ES-I3 (cell line): ENCODE results near the gene RPLP2.
A peak's percentile ranks its signal among the peaks of the same experiment; 100 is the strongest.

ENCODE experiments used
- H3K36me3 ChIP-seq: 2 replicates; pipeline ENCODE4 v1.6.1; 2013; ENCODE audit warnings: mild to moderate bottlenecking, low read length, control low read depth, moderate library complexity; ENCODE audit not compliant: insufficient read depth
- H3K4me1 ChIP-seq: 2 replicates; pipeline ENCODE4 v1.6.1; 2013; ENCODE audit warnings: mild to moderate bottlenecking, control low read depth, low read length; ENCODE audit not compliant: insufficient read depth
- H3K9ac ChIP-seq: 2 replicates; pipeline ENCODE4 v1.6.1; 2013; ENCODE audit warnings: low read depth, mild to moderate bottlenecking, low read length, moderate library complexity
- H3K9me3 ChIP-seq: 2 replicates; pipeline ENCODE4 v1.6.1; 2013; ENCODE audit warnings: mild to moderate bottlenecking, low read length, moderate library complexity; ENCODE audit not compliant: control insufficient read depth, insufficient read depth

RPLP2 gene

DNA sequence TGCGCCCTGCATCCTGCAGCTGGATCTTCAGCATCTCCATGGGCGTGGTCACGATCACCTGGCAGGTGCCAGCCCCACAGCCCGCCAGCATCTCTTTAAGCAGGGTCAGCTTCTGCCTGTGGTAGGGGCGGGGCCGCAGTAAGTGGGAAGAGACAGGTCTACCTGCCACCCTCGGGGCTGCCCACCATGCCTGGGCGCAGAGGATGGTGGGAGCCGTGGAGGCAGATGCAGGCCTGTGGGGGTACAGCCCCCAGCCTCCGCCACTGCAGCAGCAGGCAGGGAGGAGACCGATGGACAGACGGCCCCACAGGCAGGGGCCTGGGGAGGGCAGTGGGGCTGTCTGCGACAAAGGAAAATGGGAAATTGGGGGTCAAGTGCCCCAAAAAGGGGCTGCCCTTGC lies 16.9 kb upstream of the RPLP2 start:
- Histone ChIP-seq H3K9me3 (no peaks in the 10 kb centered on the region), H3K9ac (no peak overlapping the region), H3K36me3 (no peaks in the 10 kb centered on the region), H3K4me1 (peaks cover 12% of the 10 kb centered on the region)

DNA sequence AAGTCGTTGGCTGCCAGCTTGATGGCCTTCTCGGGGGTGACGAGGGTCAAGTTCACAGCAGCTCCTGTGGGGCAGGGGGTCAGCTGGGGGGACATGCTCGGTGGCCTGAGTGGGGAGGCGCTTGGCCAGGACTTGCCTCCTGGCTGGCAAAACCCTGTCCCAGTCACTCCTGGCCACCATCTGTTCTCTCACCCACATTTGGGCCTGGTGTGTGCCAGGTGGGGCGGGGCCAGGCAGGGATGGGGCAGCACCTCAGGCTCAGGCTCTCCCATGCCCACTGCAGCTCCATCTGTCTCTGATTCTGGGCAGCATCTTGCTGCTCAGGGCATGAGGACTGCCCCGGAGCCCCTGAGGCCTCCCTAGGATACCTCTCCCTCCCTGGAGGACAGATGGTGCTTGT lies 16.2 kb upstream of the RPLP2 start:
- Histone ChIP-seq H3K4me1 (peaks cover 12% of the 10 kb centered on the region), H3K9ac (no peak overlapping the region), H3K9me3 (no peaks in the 10 kb centered on the region), H3K36me3 (no peaks in the 10 kb centered on the region)

- H3K4me1 ChIP-seq, result peaks cover 12% of the 10 kb centered on the region
- H3K9me3 ChIP-seq, result no peaks in the 10 kb centered on the region
- no peak overlapping the region for H3K9ac ChIP-seq
- no peaks in the 10 kb centered on the region for H3K36me3 ChIP-seq
Measured at GRCh38 chr11:794013-794765, 15.6 kb upstream of the RPLP2 start.

GRCh38 chr11:794766-795633 lies 14.8 kb upstream of the RPLP2 start:
- Histone ChIP-seq H3K4me1 (peaks cover 12% of the 10 kb centered on the region), H3K36me3 (no peaks in the 10 kb centered on the region), H3K9ac (peak overlapping the region; percentile 25; the same call in 1 of the 2 replicates), H3K9me3 (no peaks in the 10 kb centered on the region)

DNA sequence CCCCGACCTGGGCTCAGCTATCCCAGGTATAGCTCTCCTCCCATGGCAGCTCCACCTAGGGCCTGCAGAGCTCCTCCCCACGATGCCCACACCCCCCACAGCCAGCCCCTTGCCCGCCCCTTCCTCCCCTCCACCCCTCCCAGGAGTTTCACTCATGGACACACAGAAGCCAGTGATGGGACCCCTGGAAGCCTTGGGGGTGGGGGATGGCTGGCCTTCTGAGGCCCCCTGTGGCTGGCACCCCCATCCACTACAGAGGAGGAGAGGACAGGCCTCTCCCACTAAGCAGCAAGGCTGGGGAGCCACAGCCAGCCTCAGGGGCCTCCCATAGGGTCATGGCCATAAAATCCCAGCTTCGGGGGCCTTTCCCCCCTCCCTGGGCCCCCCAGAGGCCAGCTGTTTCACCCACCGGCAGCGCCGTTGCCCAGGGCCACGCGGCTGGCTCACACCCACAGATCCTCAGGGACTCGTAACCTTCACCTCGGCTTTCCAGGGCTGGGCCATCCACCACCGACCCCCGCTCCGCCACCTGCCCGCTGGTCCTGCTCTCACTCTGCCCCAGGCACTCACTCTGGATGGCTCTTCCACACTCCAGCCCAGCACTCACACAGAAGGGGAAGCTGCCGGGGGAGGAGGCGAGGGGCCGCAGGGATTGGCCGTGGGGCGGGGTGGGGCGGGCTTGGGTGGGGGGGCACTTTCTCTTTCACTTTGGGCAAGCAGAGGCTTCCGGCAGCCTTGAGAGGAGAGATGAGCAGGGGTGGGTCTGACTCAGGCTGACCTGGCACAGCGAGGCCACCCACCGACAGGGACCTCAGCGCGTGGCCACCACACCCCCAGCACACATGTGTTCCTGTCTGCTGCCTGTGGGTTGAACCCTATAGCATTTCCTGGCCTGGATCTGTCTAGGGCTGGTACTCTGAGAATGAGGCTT lies 13.9 kb upstream of the RPLP2 start:
- peak overlapping the region; percentile 76 for H3K9ac ChIP-seq
- H3K4me1 ChIP-seq, result peaks cover 9% of the 10 kb centered on the region
- H3K36me3 ChIP-seq, result no peaks in the 10 kb centered on the region
- H3K9me3 ChIP-seq, result no peaks in the 10 kb centered on the region

GRCh38 chr11:796565-797295 lies 13.0 kb upstream of the RPLP2 start:
- H3K9ac ChIP-seq, result peak overlapping the region; percentile 76; the same call in 1 of the 2 replicates
- H3K9me3 ChIP-seq, result no peaks in the 10 kb centered on the region
- H3K4me1 ChIP-seq, result peaks cover 5% of the 10 kb centered on the region
- H3K36me3 ChIP-seq, result peaks cover 4% of the 10 kb centered on the region; the same call in 1 of the 2 replicates

DNA sequence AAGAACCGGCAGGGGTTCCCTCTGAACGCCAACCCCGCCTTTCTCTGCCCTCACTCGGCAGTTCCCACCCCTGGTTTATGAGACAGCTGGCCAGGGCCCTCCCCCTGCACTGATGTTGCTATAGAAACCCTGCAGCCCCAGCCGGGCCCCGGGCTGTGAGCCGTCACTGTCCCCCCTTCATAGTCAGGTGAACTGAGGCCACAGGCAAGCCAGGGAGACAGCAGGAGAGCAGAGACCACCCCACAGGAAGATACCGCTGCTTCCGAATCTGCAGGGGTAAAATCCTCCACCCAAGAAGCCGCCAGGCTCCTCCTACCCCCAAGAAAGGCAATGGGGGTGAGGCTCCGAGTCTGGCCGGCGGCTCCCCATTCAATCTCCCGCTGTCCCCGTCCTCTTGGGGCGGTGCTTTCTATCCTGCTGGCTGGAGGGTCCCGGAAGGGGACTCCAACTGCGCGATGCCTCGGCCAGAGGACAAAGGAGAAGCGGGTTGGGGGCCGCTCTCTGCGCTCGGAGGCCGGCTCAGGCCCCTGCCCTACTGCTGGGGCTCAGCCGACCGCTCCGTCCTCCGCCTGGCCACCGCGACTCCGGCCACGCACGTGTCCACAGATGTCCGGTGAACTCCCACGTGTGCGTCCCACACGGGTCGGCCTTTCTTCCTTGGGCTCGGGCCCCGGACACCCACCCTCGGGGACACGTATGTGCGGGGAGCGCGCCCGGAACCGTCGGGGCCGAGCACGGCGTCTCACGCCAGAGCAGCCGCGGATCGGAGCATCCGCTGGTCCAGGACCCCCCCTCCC lies 12.3 kb upstream of the RPLP2 start:
- H3K9ac ChIP-seq, result peak overlapping the region; percentile 76
- H3K4me1 ChIP-seq, result peaks cover 5% of the 10 kb centered on the region
- peaks cover 8% of the 10 kb centered on the region for H3K36me3 ChIP-seq
- no peaks in the 10 kb centered on the region for H3K9me3 ChIP-seq

GRCh38 chr11:798093-798713 lies 11.6 kb upstream of the RPLP2 start, which contains the start of gene SLC25A22:
Gene SLC25A22, minus strand, starts transcription at chr11:798281. Its CDS starts 3,275 bp downstream, at chr11:795006.
- Histone ChIP-seq H3K9ac (peak within 1 kb of the TSS; percentile 76), H3K4me1 (peaks cover 5% of the 10 kb centered on the region), H3K36me3 (peaks cover 8% of the 10 kb centered on the region), H3K9me3 (no peaks in the 10 kb centered on the region)

- H3K9ac ChIP-seq, result no peak overlapping the region
- H3K9me3 ChIP-seq, result no peaks in the 10 kb centered on the region
- H3K4me1 ChIP-seq, result peaks cover 5% of the 10 kb centered on the region
- H3K36me3 ChIP-seq, result peaks cover 8% of the 10 kb centered on the region
Measured at GRCh38 chr11:799641-800316, 10.0 kb upstream of the RPLP2 start.

- peaks cover 5% of the 10 kb centered on the region for H3K4me1 ChIP-seq
- H3K9ac ChIP-seq, result no peak overlapping the region
- peaks cover 8% of the 10 kb centered on the region for H3K36me3 ChIP-seq
- no peaks in the 10 kb centered on the region for H3K9me3 ChIP-seq
Measured at GRCh38 chr11:800473-800872, 9.3 kb upstream of the RPLP2 start.

- Histone ChIP-seq H3K36me3 (peaks cover 8% of the 10 kb centered on the region), H3K9ac (no peak overlapping the region), H3K9me3 (no peaks in the 10 kb centered on the region), H3K4me1 (peaks cover 5% of the 10 kb centered on the region)
Measured at GRCh38 chr11:801097-801780, 8.5 kb upstream of the RPLP2 start.
